Activated T-helper 2 cell treated with anti-CD3 and anti-CD28 coated beads, Interferon-gamma antibody, Interleukin-2, Interleukin-4, amounts not matched to agents 10 μg/mL and 5 μg/mL and 100 μg/mL, durations not matched to agents 14 hours and 24 hours and 36 hours (primary cell): Measurements from ENCODE around the gene RPRD1A. TPM values are rescaled to one million over a fixed set of nuclear protein-coding genes. Genes with fewer than 3 reads are reported as not detected.
A peak's percentile ranks its signal among the peaks of the same experiment; 100 is the strongest.
"Not testable (repeated sequence)": the region's sequence is repeated elsewhere in the genome, so short reads cannot be mapped to it uniquely, and the experiment has no call there.

ENCODE experiments used
- DNase-seq: peaks from one replicate; pipeline ENCODE4 v3.0.0; 2021; ENCODE audit warnings: low spot score
- H3K27ac Mint-ChIP-seq: one replicate; pipeline ENCODE4 v1.8.0; 2021; ENCODE audit warnings: mixed read lengths
- H3K27me3 Mint-ChIP-seq: one replicate; pipeline ENCODE4 v1.8.0; 2021; ENCODE audit warnings: low read depth, mixed read lengths
- H3K36me3 Mint-ChIP-seq: one replicate; pipeline ENCODE4 v1.8.0; 2021; ENCODE audit warnings: low read depth, mixed read lengths
- H3K4me1 Mint-ChIP-seq: one replicate; pipeline ENCODE4 v1.8.0; 2021; ENCODE audit warnings: low read depth, mixed read lengths
- H3K4me3 Mint-ChIP-seq: one replicate; pipeline ENCODE4 v1.8.0; 2021; ENCODE audit warnings: low read depth, mild to moderate bottlenecking, moderate library complexity, mixed read lengths
- H3K9me3 Mint-ChIP-seq: one replicate; pipeline ENCODE4 v1.8.0; 2021; ENCODE audit warnings: mixed read lengths
- intact Hi-C: fragments of 100-400 bp; cut with micrococcal nuclease; formaldehyde crosslinking; loops from one replicate; pipeline ENCODE4 v1.15.1; 2023
- total RNA-seq: library from RNA; stranded (reverse); gene quantifications from 2 replicates; pipeline ENCODE4 v1.2.3, GENCODE V29; 2022

Gene RPRD1A
- total RNA-seq, 1 donor from 2014 or later = 24.1 TPM

DNA sequence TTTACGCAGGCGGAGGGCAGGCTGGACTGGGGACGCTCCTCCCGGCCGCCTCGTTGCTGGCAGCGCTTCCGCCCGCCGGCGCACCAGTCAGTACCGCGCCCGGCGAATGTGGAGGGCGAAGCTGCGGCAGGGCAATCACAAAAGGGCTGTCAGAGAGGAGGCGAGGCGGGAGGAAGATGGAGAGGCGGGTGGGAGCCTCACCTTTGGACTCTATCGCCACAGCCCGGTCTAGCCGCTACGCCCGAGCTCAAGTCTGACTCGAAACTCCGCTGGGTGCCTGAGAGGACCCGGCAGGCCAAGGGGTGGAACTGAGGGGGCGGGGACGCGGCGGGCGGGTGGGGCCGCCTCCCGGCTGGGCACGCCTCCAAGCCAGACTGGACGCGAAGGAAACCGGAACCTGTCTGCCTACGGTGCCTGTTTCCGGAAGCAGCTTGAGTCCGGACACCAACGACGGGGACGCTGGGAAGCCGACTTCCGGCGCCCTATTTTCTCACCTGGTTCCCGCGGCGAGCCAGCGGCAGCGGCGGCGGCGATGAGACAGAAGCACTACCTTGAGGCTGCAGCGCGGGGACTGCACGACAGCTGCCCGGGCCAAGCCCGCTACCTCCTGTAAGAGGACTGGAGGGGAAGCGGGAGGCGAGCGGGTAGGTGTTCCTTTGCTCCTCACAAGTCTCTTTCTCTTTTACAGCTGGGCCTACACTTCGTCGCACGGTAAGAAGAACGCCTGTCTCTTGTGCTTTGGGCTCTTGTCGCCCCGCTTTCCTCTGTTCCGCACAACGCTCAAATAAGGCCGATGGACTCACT, 95.0 kb downstream of the RPRD1A start, which contains the start of gene RMP24:
Gene RMP24, plus strand, starts transcription at position 483 of the 804 bp plus-strand sequence.
- no peaks in the 10 kb centered on the region for H3K9me3 Mint-ChIP-seq
- peaks cover 33% of the 10 kb centered on the region for H3K36me3 Mint-ChIP-seq
- peak within 1 kb of the TSS; percentile 96 for H3K4me3 Mint-ChIP-seq
- H3K4me1 Mint-ChIP-seq = peaks cover 39% of the 10 kb centered on the region
- peak; percentile 90 for DNase-seq
- no peaks in the 10 kb centered on the region for H3K27me3 Mint-ChIP-seq
- intact Hi-C loops = loop anchor here (1.0 to 5.0 kb wide), 10 partner anchors 95 to 995 kb away; partner anchors contain the start of genes ELP2, GALNT1, INO80C and KIAA1328
- peak within 1 kb of the TSS; percentile 94 for H3K27ac Mint-ChIP-seq

DNA sequence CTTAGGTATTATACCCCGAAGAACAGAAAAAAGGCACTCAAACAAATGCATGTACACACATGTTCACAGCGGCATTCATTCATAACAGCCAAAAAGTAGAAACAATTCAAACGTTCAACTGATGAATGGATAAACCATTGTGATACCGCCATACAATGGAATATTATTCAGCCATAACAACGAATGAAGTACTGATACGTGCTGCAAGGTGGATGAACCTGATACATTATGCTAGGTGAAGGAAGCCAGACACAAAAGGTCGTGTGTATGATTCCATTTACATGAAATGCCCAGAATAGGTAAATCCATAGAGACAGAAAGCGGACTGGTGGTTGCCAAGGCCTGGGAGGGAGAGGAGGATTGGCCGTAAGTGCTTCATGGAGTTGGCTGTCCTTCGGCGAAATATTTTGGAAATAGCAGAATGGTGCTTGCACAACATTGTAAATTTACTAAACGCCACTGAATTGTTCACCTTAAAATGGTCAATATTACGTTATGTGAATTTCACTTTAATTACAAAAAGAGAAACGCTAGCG, 95.6 kb downstream of the RPRD1A start:
- no peaks in the 10 kb centered on the region for H3K9me3 Mint-ChIP-seq
- intact Hi-C loops = loop anchor here (1.0 to 5.0 kb wide), 10 partner anchors 96 to 994 kb away; partner anchors contain the start of genes ELP2, GALNT1, INO80C and KIAA1328
- DNase-seq = no peak
- peak overlapping the region; percentile 94 for H3K27ac Mint-ChIP-seq
- peak overlapping the region; percentile 96 for H3K4me3 Mint-ChIP-seq
- H3K27me3 Mint-ChIP-seq = no peaks in the 10 kb centered on the region
- H3K36me3 Mint-ChIP-seq = peaks cover 29% of the 10 kb centered on the region
- peaks cover 39% of the 10 kb centered on the region for H3K4me1 Mint-ChIP-seq

DNA sequence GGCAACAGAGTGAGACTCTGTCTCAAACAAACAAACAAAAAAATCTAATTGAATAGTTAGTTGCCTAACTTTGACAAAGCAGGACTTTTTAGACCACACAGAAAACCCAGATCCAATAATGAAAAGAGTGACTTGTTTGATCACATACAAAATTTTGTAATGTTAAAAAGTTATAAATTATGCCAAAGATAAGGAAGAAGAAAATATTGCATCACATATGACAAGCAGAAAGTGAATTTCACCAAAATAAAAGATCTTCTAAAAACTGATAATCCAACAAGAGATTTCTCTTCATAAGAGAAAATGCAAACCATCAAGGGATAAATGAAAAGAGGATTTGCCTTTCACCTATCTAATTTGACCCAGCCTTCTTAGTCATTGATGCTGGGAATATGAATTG, 97.7 kb downstream of the RPRD1A start:
- no peak for DNase-seq
- peak overlapping the region; percentile 54 for H3K4me3 Mint-ChIP-seq
- H3K4me1 Mint-ChIP-seq = peaks cover 31% of the 10 kb centered on the region
- H3K36me3 Mint-ChIP-seq = peaks cover 15% of the 10 kb centered on the region
- H3K9me3 Mint-ChIP-seq = no peaks in the 10 kb centered on the region
- H3K27me3 Mint-ChIP-seq = no peaks in the 10 kb centered on the region
- H3K27ac Mint-ChIP-seq = peak overlapping the region; percentile 25
- intact Hi-C loops = loop anchor here (5.0 kb wide), 3 partner anchors 387 to 992 kb away; partner anchors contain the start of genes GALNT1 and MAPRE2

DNA sequence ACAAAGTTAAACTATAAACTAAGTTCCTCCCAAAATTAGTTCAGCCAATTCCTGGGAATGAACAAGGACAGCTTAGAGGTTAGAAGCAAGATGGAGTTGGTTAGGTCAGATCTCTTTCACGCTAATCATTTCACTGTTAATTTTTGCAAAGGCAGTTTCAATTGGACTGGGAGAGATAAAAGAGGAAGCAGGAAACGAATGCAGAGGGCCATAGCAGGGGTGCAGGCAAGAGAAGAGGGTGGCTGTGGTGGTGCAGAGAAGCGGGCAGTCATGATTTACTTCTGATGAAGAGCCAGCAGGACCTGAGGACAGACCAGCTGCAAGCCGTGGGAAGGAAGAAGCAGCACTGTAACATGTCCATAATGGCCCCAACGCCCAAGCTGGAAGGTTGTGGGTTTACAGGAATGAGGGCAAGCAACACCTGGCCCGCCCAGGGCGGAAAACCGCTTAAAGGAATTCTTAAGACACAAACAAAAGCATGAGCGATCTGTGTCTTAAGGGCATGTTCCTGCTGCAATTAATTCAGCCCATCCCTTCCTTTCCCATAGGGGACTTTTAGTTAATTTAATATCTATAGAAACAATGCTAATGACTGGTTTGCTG, 99.0 kb downstream of the RPRD1A start:
- Mint-ChIP-seq H3K27me3 (no peaks in the 10 kb centered on the region), H3K4me3 (no peak overlapping the region), H3K36me3 (peaks cover 7% of the 10 kb centered on the region), H3K27ac (no peak overlapping the region), H3K4me1 (peaks cover 22% of the 10 kb centered on the region), H3K9me3 (no peaks in the 10 kb centered on the region)
- intact Hi-C loops = no loop called here
- DNase-seq = no peak

DNA sequence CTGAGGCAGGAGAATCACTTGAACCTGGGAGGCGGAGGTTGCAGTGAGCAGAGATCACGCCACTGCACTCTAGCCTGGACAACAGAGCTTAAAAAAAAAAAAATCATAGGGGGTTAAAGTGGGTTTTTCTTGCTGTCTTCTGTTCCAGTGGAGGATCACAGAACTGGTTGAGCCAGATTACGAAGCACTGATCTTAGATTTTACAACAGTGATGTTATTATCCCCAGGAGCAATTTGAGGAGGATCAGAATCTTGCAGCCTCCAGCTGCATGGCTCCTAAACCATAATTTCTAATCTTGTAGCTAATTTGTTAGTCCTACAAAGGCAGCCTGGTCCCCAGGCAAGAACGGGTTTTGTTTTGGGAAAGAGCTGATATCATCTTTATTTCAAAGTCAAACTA, 99.5 kb downstream of the RPRD1A start:
- intact Hi-C loops, H3K27ac Mint-ChIP-seq, DNase-seq, H3K27me3 Mint-ChIP-seq, H3K4me3 Mint-ChIP-seq, H3K9me3 Mint-ChIP-seq, H3K36me3 Mint-ChIP-seq: not testable (repeated sequence)
- H3K4me1 Mint-ChIP-seq = peaks cover 17% of the 10 kb centered on the region

DNA sequence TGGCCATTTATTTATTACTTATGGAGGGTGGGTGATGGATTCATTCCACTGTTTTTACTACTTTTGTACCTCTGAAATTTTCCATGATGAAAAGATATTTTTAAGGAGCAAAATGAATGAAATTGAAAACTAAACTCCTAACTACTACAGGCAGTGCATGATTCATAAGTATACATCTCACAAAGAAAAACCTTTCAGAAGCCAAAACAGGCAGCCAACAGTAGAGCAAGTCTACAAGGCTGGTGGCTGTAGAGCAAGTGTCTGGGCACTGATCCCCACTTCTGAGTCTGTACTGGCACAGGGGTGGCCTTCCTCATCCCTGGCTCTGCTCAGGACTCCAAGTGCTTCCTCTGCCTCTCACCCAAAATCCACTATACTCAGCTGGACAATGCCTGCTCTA, 103.0 kb downstream of the RPRD1A start:
- H3K27ac Mint-ChIP-seq = peak overlapping the region; percentile 32
- H3K4me1 Mint-ChIP-seq = peaks cover 6% of the 10 kb centered on the region
- intact Hi-C loops = no loop called here
- H3K36me3 Mint-ChIP-seq = no peaks in the 10 kb centered on the region
- no peak overlapping the region for H3K4me3 Mint-ChIP-seq
- H3K9me3 Mint-ChIP-seq = peaks cover 6% of the 10 kb centered on the region
- DNase-seq = no peak
- peaks cover 7% of the 10 kb centered on the region for H3K27me3 Mint-ChIP-seq

DNA sequence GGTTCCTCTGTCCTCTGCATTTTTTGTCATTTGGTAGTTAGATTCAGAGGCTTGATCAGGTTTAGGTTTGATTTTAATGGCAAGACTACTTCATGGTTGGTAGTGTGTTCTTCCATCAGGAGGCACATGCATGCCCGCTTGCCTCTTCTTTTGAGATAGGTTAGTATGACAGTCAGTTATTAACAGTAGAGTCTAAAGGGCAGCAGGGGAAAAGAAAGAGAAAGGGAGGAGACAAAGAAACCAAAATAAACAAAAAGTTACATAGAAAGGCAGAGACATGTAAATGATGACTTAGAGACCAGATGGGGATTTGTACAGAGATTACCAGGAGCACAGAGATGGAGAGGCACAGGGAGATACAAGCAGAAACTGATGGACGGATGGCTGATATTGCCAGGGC, 105.0 kb downstream of the RPRD1A start:
- DNase-seq = no peak
- intact Hi-C loops = no loop called here
- H3K36me3 Mint-ChIP-seq = no peaks in the 10 kb centered on the region
- H3K9me3 Mint-ChIP-seq = peaks cover 6% of the 10 kb centered on the region
- H3K4me1 Mint-ChIP-seq = peaks cover 2% of the 10 kb centered on the region
- no peak overlapping the region for H3K4me3 Mint-ChIP-seq
- H3K27ac Mint-ChIP-seq = no peak overlapping the region
- peaks cover 11% of the 10 kb centered on the region for H3K27me3 Mint-ChIP-seq

DNA sequence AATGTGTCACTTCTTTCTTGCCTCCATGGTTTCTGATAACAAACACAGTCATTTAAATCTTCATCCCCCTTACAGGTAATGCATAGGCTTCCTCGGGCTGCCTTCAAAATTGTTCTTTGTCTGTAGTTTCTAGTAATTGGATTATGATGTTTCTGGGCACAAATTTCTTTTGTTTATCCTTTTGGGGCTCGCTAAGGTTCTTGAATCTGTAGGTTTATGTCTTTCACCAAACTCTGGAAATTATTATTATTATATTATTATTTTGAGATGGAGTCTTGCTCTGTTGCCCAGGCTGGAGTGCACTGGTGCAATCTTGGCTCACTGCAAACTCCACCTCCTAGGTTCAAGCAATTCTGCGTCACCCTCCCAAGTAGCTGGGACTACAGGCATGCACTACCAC, 111.1 kb downstream of the RPRD1A start:
- Mint-ChIP-seq H3K27ac (no peak overlapping the region), H3K36me3 (no peaks in the 10 kb centered on the region), H3K27me3 (peaks cover 19% of the 10 kb centered on the region), H3K4me1 (no peaks in the 10 kb centered on the region), H3K4me3 (no peak overlapping the region), H3K9me3 (peaks cover 6% of the 10 kb centered on the region)
- no peak for DNase-seq
- intact Hi-C loops = loop anchor here (10.0 kb wide), 1 partner anchor 571 kb away; no protein-coding TSS in a partner anchor

DNA sequence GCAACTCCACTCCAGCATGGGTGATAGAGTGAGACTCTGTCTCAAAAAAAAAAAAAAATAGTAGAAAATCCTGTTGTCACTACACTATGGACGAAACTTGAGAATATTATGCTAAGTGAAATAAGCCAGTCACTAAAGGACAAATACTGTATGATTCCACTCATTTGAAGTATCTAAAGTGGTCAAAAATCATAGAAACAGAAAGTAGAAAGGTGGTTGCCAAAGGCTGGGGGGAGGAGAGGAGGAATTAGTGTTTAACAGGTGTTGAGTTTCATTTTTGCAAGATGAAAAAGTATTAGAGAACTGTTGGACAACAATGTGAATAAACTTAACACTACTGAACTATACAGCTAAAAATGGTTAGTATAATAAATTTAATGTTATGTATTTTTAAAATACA, 113.7 kb downstream of the RPRD1A start:
- Mint-ChIP-seq H3K27ac (no peak overlapping the region), H3K4me3 (no peak overlapping the region), H3K4me1 (peaks cover 3% of the 10 kb centered on the region), H3K27me3 (peaks cover 24% of the 10 kb centered on the region), H3K9me3 (no peaks in the 10 kb centered on the region), H3K36me3 (no peaks in the 10 kb centered on the region)
- intact Hi-C loops = loop anchor here (10.0 kb wide), 1 partner anchor 569 kb away; no protein-coding TSS in a partner anchor
- DNase-seq = no peak

DNA sequence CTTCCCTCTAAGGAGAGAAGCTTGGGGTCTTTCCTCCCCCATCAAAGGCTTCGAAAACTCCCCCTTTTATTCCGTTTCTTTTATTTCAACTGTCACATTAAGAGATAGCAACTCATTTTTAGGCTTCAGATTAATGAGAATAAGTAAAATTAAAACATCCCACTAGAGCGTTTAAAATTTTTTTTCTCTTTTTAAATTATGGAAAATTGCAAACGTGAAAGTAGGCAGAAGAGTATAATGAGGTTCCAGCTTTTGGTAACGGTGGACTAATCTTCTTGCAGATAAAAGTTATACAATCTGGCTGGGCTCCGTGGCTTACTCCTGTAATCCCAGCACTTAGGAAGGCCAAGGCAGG, 116.8 kb downstream of the RPRD1A start:
- intact Hi-C loops = loop anchor here (1.0 to 10.0 kb wide), 2 partner anchors 194 to 566 kb away; no protein-coding TSS in a partner anchor
- Mint-ChIP-seq H3K36me3 (no peaks in the 10 kb centered on the region), H3K27ac (no peak overlapping the region), H3K4me1 (peaks cover 3% of the 10 kb centered on the region), H3K4me3 (no peak overlapping the region), H3K27me3 (peaks cover 14% of the 10 kb centered on the region), H3K9me3 (no peaks in the 10 kb centered on the region)
- no peak for DNase-seq

DNA sequence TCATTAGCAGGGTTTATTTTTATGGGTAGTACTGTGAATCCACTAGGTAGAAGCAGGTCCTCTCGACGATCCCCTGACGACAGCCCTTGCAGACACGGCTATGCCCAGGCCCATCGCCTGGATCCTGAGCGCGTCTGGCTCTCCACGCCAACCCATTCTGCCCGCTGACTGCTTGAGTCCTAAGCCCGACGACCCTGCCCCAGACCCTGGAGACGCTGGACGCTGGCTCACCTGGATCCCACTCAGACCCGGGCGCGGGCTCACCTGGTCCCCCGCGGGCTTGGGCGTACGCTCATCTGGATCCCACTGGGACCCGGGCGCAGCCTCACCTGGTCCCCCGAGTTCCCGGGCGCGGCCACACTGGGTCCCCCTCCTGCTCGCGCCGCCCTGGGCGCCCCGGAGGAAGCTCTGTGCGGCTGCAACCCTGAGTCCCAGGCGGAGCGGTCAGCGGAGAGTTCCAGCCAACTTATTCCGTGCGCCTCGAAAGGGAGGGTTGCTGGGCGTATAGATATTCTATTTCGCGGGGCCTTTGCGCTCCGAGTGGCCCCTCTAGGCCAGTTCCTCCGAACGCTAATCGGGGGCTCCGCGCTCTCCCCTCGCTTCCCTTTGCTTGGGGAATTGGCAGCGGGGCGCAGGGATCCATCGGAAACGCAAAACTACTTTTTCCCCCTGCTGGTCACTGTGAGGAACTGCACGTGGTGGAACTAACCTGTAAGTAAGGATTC, 117.3 kb downstream of the RPRD1A start:
- peaks cover 14% of the 10 kb centered on the region for H3K27me3 Mint-ChIP-seq
- intact Hi-C loops = loop anchor here (1.0 to 10.0 kb wide), 2 partner anchors 194 to 565 kb away; no protein-coding TSS in a partner anchor
- DNase-seq = peak; percentile 33
- H3K4me3 Mint-ChIP-seq = peak overlapping the region; percentile 76
- no peaks in the 10 kb centered on the region for H3K36me3 Mint-ChIP-seq
- H3K9me3 Mint-ChIP-seq = no peaks in the 10 kb centered on the region
- no peak overlapping the region for H3K27ac Mint-ChIP-seq
- H3K4me1 Mint-ChIP-seq = peaks cover 3% of the 10 kb centered on the region

DNA sequence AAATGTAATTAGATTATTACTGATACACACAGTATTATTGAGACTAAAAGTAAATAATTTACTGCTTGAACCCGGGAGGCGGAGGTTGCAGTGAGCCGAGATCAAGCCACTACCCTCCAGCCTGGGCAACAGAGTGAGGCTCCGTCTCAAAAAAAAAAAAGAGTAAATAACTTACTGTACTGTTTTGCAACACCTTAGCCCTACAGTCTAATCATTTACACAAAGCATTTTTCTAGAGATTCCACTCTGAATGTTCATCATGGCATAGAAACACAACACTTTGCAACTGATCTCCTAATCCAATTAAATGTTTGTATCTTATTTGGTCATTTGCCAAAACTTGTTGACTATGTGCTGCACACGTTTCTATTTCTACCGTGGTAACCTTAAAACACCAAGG, 118.3 kb downstream of the RPRD1A start:
- Mint-ChIP-seq H3K9me3 (no peaks in the 10 kb centered on the region), H3K27ac (no peak overlapping the region), H3K4me3 (no peak overlapping the region), H3K4me1 (peaks cover 3% of the 10 kb centered on the region), H3K27me3 (peaks cover 14% of the 10 kb centered on the region), H3K36me3 (no peaks in the 10 kb centered on the region)
- intact Hi-C loops = no loop called here
- DNase-seq = no peak
